GM13977 (cell line): ENCODE results near the gene MATN3.

Experiments
- DNase-seq: peaks from one replicate; pipeline ENCODE4 v3.0.0; 2012; ENCODE audit warnings: low spot score
- in situ Hi-C: fragments of 300-500 bp; cut with MboI; formaldehyde crosslinking; loops from one replicate; pipeline ENCODE4 v1.12.0; 2022; ENCODE audit warnings: low sequenced_read_pairs, low pct_unique_long_range_greater_than_20kb, mixed read lengths, inconsistent platforms; ENCODE audit not compliant: unreplicated experiment
- TF ChIP-seq, protein P1 (sequence below): IDR thresholded peaks from 2 replicates; pipeline ENCODE4 v1.5.1; 2012; ENCODE audit warnings: mild to moderate bottlenecking, control low read depth; ENCODE audit not compliant: insufficient read depth; ENCODE audit errors: extremely low read depth, missing control alignments

The MATN3 gene

DNA sequence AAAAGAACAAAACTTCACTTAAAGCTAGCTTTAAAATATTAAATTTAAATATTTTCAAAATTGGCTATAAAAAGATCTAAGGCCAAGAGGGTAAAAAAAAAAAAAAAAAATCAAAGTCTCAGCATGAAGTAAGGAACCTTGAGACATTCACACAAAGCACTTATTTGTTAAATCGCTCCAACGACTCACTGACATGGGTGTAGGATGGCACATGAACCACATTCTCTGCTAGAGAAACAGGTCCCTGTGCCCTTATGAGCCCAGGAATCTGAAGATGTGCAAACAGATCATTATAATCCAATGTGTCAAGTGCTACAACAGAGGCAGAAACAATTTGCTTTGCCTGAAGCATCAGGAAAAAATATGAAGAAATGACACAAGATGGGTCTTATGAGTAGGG lies 25.2 kb upstream of the MATN3 start:
- in situ Hi-C loops: no loop called here
- TF ChIP-seq, protein P1, sequence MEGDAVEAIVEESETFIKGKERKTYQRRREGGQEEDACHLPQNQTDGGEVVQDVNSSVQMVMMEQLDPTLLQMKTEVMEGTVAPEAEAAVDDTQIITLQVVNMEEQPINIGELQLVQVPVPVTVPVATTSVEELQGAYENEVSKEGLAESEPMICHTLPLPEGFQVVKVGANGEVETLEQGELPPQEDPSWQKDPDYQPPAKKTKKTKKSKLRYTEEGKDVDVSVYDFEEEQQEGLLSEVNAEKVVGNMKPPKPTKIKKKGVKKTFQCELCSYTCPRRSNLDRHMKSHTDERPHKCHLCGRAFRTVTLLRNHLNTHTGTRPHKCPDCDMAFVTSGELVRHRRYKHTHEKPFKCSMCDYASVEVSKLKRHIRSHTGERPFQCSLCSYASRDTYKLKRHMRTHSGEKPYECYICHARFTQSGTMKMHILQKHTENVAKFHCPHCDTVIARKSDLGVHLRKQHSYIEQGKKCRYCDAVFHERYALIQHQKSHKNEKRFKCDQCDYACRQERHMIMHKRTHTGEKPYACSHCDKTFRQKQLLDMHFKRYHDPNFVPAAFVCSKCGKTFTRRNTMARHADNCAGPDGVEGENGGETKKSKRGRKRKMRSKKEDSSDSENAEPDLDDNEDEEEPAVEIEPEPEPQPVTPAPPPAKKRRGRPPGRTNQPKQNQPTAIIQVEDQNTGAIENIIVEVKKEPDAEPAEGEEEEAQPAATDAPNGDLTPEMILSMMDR: no peak
- no peak for DNase-seq

DNA sequence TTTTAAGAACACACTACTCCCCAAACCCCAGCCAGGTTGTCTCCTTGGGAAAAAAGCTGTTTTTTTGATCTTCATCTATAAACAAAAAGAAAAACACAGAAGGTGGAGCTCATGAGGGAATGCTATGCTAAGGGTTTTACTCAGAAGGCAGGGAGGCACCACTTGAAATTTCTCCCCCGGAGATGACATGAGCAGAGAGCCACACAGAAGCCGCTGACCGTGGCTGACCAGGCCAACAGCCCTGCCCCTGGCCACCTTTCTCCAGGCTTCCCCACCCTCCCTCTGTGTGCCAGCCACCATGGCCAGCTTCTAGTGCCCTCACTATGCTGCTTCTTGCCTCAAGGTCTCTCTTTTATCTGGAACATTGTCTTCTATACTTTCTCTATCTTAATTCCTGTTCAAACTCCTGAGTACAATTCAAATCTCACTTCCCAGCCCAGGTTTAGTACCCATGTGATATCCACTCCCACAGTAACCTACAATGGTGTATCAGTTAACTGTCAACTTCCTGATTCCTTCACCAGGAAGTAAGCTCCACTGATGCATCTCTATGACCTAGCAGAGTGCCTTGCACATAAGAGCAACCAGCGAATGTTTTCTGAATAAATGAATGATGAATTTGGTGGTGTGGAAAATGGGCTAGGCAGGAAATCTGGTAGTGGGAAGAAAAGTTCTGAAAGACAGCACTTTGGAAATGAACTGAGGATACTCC lies 23.6 kb upstream of the MATN3 start:
- in situ Hi-C loops: no loop called here
- TF ChIP-seq, protein P1: no peak
- DNase-seq: no peak

DNA sequence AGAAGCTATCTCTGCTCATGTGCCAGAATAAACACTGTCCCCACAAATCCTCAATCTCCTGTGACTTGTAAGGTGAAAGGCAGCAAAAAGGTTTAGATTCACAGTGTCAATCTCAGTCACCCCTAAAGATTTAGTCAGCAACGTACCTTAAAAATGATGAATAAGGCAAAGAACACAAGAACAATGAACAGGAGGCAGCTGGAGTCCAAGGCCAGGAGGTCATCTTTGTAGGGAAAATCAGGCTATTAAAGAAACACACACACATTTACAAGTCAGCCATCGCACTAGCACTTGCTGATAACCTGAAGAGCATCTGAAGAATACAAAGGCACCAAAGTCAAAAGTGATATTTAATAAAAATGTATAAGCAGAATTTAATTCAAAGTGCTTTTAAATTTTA lies 22.4 kb upstream of the MATN3 start:
- TF ChIP-seq, protein P1: no peak
- DNase-seq: no peak
- in situ Hi-C loops: no loop called here

DNA sequence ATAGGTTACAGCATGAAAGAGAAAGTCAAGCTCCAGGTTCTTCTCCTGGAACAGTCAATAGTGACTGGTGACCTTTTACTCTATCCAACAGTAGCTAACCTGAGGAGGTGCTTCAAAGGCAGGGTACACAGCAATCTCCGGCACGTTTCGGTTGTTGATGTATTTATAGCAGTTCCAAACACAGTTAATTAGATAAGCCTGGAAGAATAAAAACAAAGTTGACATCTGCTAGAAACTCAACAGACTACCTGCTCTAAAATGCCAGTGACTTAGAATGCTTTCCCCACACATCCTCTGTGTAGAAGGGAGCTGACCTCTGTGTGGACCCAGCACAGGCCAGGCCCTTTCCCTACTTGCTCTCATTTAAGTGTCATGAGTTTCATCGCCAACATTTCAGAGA lies 21.8 kb upstream of the MATN3 start:
- in situ Hi-C loops: no loop called here
- TF ChIP-seq, protein P1: no peak

DNA sequence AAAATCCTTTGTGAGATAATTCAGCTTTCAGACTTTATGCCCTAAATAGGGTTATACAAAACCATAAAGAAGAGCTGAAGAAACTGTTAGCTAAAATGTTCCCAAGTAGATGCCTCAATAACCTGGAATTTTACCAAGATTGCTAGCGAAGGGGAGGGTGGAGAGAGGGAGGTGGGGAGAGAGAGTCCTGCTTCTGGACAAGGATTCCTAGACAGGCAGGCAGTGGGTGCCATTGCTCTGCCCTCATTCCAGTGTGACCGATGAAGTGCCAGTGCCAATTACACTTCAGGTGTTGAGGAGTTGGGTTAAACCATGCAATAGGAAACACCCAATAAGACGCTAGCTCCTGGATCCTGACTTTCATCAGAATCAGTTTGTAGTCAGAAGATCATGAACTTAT lies 20.9 kb upstream of the MATN3 start:
- TF ChIP-seq, protein P1: no peak
- in situ Hi-C loops: no loop called here
- no peak for DNase-seq

More for the DNA sequence above, 21.8 kb upstream of the MATN3 start:
- no peak for DNase-seq

DNA sequence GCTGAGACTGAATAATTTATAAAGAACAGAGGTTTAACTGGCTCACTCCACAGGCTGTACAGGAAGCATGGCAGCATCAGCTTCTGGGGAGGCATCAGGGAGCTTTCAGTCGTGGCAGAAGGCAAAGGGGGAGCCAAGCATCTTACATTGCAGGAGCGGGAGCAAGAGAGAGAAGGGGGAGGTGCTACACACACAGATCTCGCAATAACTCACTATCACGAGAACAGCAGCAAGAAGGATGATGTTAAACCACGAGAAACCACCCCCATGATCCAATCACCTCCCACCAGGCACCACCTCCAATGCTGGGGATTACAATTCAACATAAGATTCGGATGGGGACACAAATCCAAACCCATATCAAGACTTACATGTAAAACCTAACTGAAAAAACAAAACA lies 17.8 kb upstream of the MATN3 start:
- in situ Hi-C loops: no loop called here
- TF ChIP-seq, protein P1: no peak
- DNase-seq: no peak
